T-helper 22 cell (primary cell): Measurements from ENCODE around the gene C16orf92.
A peak's percentile ranks its signal among the peaks of the same experiment; 100 is the strongest.

Source experiments
- DNase-seq: peaks from one replicate; pipeline ENCODE4 v3.0.0-alpha.2; 2020; ENCODE audit warnings: low read depth

C16orf92 gene

DNA sequence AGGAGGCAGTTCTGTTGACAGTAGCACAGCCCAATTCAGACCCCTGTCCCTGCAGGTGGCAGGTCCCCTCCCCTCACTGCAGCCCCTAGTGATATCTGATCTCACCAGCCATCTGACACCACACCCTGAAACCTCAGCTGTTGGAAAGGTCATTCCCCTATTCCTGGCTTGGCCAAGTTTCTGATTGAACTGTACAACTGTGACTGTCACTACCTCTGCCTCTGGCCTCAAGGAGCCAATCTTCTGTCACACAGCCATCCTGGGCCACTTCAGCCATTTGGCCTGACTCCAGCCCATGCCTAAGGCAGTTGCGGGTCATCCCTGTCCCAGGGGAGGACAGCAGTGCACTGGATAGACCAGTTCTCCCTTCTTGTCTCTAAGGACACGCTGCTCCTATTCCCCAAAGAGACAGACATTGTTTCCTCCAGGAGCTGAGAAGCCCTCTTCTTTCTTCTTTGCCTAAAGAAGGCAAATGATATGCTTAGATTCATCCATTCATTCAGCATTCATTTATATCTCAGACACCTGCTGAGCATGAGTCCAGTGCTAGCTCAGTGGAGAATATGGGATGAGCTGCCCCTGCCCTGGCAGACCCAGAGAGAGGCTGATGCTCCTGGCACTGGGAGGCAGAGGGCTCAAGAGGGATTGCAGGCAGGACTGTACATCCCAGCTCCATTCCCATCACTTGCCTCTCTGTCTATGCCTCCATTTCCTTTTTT, 38.0 kb downstream of the C16orf92 start:
- no peak for DNase-seq

- no peak for DNase-seq
Observed at GRCh38 chr16:30063278-30063892, 40.4 kb downstream of the C16orf92 start.

DNA sequence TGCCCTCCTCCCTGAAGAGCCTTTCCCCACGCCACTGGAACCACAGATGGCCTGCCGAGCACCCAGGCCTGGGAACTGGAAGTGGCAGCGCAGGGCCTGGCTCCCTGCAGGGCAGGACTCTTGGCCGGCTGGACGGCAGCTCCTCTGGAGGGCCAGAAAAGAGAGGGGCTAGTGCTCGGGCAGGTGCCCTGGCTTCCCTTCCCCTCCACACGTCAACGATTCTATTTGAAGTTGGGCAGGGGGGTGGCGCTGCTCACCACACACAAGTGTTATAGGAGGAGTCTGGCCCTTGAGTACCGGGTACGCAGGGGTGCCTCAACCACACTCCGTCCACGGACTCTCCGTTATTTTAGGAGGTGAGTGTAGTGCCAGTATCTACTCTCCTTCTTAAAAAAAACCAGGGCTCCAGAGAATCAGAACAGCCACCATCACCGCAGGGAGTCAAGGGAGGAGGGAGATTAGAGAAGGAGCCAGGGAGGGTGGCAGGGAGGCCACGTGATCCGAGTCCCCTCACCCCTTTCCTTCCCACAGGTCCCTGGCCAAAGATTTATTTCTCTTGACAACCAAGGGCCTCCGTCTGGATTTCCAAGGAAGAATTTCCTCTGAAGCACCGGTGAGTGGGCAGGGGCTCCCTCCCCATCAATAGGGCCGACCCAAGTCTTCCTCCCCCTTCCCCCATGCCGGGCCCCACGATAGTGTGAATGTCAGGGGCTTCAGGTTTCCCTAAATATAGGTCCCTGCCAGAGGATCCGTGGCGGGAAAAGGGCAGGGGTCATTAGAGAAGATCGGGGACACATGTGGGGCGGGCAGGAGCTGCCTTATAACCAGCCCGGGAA, 41.1 kb downstream of the C16orf92 start:
- peak; percentile 38 for DNase-seq

DNA sequence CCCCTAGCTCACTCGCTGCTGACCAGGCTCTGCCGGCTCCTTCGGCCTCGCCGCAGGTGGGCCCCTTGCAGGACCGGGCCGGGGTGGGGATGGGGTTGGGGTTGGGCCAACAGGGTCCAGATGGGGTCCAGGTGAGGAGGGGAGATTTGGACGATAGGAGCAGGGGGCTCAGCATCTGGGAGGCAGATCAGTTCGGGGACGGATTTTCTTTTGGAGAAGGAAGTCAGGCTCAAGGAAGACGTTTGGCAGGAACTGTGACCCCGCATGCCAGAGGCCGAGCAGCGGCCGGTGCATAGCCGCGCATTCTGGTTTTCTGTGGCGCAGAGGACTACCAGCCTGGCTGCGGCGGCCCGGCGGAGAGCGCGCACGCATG, 41.7 kb downstream of the C16orf92 start:
- no peak for DNase-seq

GRCh38 chr16:30065102-30065942, 42.3 kb downstream of the C16orf92 start, which contains the start of gene ALDOA:
Gene ALDOA (plus strand): TSS chr16:30065760. CDS start chr16:30066898, 1,138 bp downstream.
- DNase-seq, result peak; percentile 91

GRCh38 chr16:30065943-30066760, 43.2 kb downstream of the C16orf92 start:
- DNase-seq, result no peak

GRCh38 chr16:30066761-30067583, 44.0 kb downstream of the C16orf92 start:
- no peak for DNase-seq

- no peak for DNase-seq
Observed at GRCh38 chr16:30067584-30067916, 44.6 kb downstream of the C16orf92 start.

DNA sequence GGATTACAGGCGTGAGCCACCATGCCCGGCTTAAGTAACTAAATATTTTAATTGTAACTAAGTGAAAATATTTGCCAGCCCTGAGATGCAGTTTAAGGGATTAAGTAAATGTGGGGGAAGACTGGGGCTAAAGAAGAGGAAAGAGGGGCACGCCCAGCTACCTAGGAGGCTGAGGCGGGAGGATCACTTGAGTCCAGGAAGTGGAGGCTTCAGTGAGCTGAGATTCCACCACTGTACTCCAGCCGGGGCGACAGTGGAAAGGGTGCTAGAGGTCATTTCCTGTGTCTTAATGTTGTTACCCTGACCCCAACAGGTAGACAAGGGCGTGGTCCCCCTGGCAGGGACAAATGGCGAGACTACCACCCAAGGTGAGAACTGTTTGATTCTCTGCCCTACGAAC, 45.3 kb downstream of the C16orf92 start:
- DNase-seq, result no peak

GRCh38 chr16:30068750-30069610, 46.0 kb downstream of the C16orf92 start:
- DNase-seq, result no peak

- DNase-seq, result no peak
Observed at GRCh38 chr16:30069611-30070462, 46.8 kb downstream of the C16orf92 start.

DNA sequence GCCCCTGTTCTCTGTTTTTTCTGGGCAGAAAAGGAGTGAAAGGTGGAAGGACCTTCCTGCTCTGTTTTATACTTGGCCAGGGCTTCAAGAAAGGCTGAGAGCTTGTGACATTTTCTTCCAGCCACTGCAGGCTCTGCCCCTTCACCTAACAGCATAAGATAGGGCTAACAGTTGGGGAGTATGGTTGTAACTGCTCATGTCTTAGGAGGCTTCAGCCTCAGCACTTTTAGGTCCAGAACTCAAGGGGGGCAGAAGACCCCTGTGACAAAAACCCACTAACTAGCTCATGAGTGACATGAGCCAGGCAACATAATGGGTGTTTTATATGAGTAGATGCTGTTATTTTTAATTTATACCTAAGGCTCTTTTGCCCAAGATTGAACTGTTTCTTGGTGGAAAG, 47.5 kb downstream of the C16orf92 start:
- no peak for DNase-seq
